ENCODE measurements around the gene FYCO1. TPM values are rescaled to one million over a fixed set of nuclear protein-coding genes. Genes with fewer than 3 reads are reported as not detected.

The FYCO1 gene
- polyA plus RNA-seq, 1 donor (not counting 4 experiments of a cell fraction or from before 2014, with no cell fraction given): 6.1 TPM

GRCh38 chr3:46010519-46011113 lies 15.0 kb upstream of the FYCO1 start:
- FAIRE-seq: no peak
- Histone ChIP-seq H3K27ac (ENCODE audit: control insufficient read depth, insufficient read depth, low read length) (no peak overlapping the region), H3K27me3 (ENCODE audit: control insufficient read depth, extremely low read depth, insufficient read depth, low read length) (peaks cover 5% of the 10 kb centered on the region), H2AFZ (ENCODE audit: control insufficient read depth, low read length) (no peak overlapping the region), H3K4me3 (ENCODE audit: control insufficient read depth in 2 of 3, extremely low read depth in 1 of 3, insufficient read depth in 2 of 3, low read depth in 1 of 3, low read length in 3 of 3) (no peak overlapping the region), H3K4me2 (ENCODE audit: control insufficient read depth, extremely low read depth, insufficient read depth, low read depth, low read length) (no peak overlapping the region), H3K36me3 (ENCODE audit: control insufficient read depth in 2 of 2, extremely low read depth in 1 of 2, insufficient read depth in 2 of 2, low read length in 2 of 2) (no peaks in the 10 kb centered on the region), H3K9ac (ENCODE audit: control insufficient read depth, extremely low read depth, insufficient read depth, low read length) (no peak overlapping the region), H3K9me3 (ENCODE audit: control insufficient read depth, low read depth, low read length) (no peaks in the 10 kb centered on the region), H3K4me1 (ENCODE audit: control insufficient read depth, extremely low read depth, insufficient read depth, low read length) (no peaks in the 10 kb centered on the region), H3K9me1 (ENCODE audit: control insufficient read depth, extremely low read depth, insufficient read depth, low read length) (no peaks in the 10 kb centered on the region), H4K20me1 (ENCODE audit: control insufficient read depth, extremely low read depth, insufficient read depth, low read length) (no peaks in the 10 kb centered on the region), H3K79me2 (ENCODE audit: control insufficient read depth, insufficient read depth, low read length) (no peaks in the 10 kb centered on the region)
- TF ChIP-seq CTCF (optimal IDR thresholded peaks at IDR 0.05 in 1 of 3, IDR thresholded peaks at IDR 0.05 in 1 of 3, conservative IDR thresholded peaks at IDR 0.05 in 1 of 3; ENCODE audit: extremely low read depth in 1 of 3, insufficient read depth in 2 of 3, low read length in 3 of 3): no peak
- TF ChIP-seq EZH2 (IDR thresholded peaks at IDR 0.05; ENCODE audit: low read length): no peak
- DNase-seq (ENCODE audit: low read depth, low spot score): no peak
- dilution Hi-C loops (cut with MboI; ENCODE audit: extremely low pct_ligation_motif_present, low sequenced_read_pairs): no loop called here

- Histone ChIP-seq H3K4me3 (ENCODE audit: control insufficient read depth in 2 of 3, extremely low read depth in 1 of 3, insufficient read depth in 2 of 3, low read depth in 1 of 3, low read length in 3 of 3) (no peak overlapping the region), H3K9me1 (ENCODE audit: control insufficient read depth, extremely low read depth, insufficient read depth, low read length) (no peaks in the 10 kb centered on the region), H3K9ac (ENCODE audit: control insufficient read depth, extremely low read depth, insufficient read depth, low read length) (no peak overlapping the region), H3K4me1 (ENCODE audit: control insufficient read depth, extremely low read depth, insufficient read depth, low read length) (no peaks in the 10 kb centered on the region), H3K79me2 (ENCODE audit: control insufficient read depth, insufficient read depth, low read length) (no peaks in the 10 kb centered on the region), H4K20me1 (ENCODE audit: control insufficient read depth, extremely low read depth, insufficient read depth, low read length) (no peaks in the 10 kb centered on the region), H3K27me3 (ENCODE audit: control insufficient read depth, extremely low read depth, insufficient read depth, low read length) (no peaks in the 10 kb centered on the region), H3K27ac (ENCODE audit: control insufficient read depth, insufficient read depth, low read length) (no peak overlapping the region), H3K9me3 (ENCODE audit: control insufficient read depth, low read depth, low read length) (no peaks in the 10 kb centered on the region), H3K4me2 (ENCODE audit: control insufficient read depth, extremely low read depth, insufficient read depth, low read depth, low read length) (no peak overlapping the region), H3K36me3 (ENCODE audit: control insufficient read depth in 2 of 2, extremely low read depth in 1 of 2, insufficient read depth in 2 of 2, low read length in 2 of 2) (no peaks in the 10 kb centered on the region), H2AFZ (ENCODE audit: control insufficient read depth, low read length) (no peak overlapping the region)
- TF ChIP-seq EZH2 (IDR thresholded peaks at IDR 0.05; ENCODE audit: low read length) (no peak), CTCF (optimal IDR thresholded peaks at IDR 0.05 in 1 of 3, IDR thresholded peaks at IDR 0.05 in 1 of 3, conservative IDR thresholded peaks at IDR 0.05 in 1 of 3; ENCODE audit: extremely low read depth in 1 of 3, insufficient read depth in 2 of 3, low read length in 3 of 3) (no peak)
- FAIRE-seq (no peak), DNase-seq (ENCODE audit: low read depth, low spot score) (no peak)
- dilution Hi-C loops (cut with MboI; ENCODE audit: extremely low pct_ligation_motif_present, low sequenced_read_pairs): no loop called here
Observed at GRCh38 chr3:46008058-46008457, 12.4 kb upstream of the FYCO1 start.
